DMS114 treated with DMSO at 0.1 percent for 48 hours (cell line): Measurements from ENCODE around the gene KRTAP9-8.
"Not testable (repeated sequence)": the region's sequence is repeated elsewhere in the genome, so short reads cannot be mapped to it uniquely, and the experiment has no call there.

ENCODE experiments used
- DNase-seq: peaks from one replicate; lab custom pipeline; 2025; ENCODE audit not compliant: unreplicated experiment; lab: John Stamatoyannopoulos, UW

Gene KRTAP9-8, protein sequence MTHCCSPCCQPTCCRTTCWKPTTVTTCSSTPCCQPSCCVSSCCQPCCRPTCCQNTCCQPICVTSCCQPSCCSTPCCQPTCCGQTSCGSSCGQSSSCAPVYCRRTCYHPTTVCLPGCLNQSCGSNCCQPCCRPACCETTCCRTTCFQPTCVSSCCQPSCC

GRCh38 chr17:41237949-41238437 lies at the start of gene KRTAP9-8:
TSS of gene KRTAP9-8 (plus strand) at chr17:41237999. CDS start at chr17:41238052, 53 bp downstream.
- not testable (repeated sequence) for DNase-seq

- not testable (repeated sequence) for DNase-seq
Observed at GRCh38 chr17:41189837-41190318, 47.9 kb upstream of the KRTAP9-8 start, which contains the start of gene KRTAP9-1. TSS of gene KRTAP9-1 (plus strand) at chr17:41189887. CDS start at chr17:41189887, 0 bp downstream.

DNA sequence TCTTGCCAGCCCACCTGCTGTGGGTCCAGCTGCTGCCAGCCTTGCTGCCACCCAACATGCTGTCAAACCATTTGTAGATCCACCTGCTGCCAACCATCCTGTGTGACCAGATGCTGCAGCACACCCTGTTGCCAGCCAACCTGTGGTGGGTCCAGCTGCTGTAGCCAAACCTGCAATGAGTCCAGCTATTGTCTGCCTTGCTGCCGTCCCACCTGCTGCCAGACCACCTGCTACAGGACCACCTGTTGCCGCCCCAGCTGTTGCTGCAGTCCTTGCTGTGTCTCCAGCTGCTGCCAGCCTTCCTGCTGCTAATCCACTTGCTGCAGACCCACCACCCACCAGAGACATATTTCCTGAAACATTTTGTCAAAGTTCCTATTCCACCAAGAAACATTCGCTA lies 47.5 kb upstream of the KRTAP9-8 start:
- DNase-seq, result no peak

DNA sequence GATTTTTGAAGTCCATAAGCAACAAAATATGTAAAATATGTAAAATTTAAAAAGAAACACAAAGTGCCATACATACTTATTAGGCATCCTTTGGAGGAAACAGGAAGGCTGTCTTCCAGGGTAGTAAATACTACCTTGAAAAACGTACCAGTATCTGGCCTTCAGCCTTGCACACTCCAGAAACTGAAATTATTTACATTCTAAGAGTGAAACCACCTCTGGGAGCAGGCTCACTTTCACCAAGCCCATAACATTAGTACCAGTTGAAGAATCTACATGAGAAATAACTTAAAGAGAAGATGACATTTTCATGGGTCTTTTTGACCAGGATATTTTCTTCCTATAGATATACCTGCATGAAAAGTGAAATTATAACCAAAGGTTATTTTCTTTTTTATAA lies 41.7 kb upstream of the KRTAP9-8 start:
- DNase-seq, result no peak

GRCh38 chr17:41199421-41200078 lies 38.2 kb upstream of the KRTAP9-8 start:
- no peak for DNase-seq

DNA sequence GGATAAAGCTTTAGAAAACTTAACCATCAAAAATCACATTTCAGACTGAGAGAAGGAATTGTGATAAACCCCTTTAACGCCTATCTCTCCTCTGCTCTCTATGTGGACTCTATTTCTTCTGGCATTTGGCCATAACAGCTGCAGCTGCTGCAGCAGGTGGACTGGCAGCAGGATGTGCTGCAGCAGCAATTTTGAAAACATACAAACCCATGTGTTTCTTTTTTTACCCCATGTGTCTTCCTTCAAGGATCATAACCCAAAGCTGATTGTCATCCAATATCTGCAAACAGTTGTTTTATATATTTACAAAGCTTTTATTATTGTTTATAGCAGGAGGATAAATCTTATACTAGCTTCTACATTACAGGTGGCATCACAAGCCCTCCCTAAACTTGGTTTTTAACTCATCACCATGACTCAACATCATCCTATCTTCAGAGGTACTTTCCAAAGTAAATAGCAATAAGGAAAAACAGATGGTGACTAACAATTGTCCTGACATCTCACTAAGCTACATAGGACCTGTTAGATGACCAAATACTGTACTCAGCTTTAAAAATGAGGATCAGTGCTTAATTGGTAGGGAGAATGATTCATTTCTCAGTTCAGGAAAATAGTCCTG lies 25.8 kb upstream of the KRTAP9-8 start:
- no peak for DNase-seq

GRCh38 chr17:41212524-41213169 lies 25.2 kb upstream of the KRTAP9-8 start:
- DNase-seq, result no peak

- DNase-seq, result no peak
Observed at GRCh38 chr17:41215681-41216080, 22.1 kb upstream of the KRTAP9-8 start.

DNA sequence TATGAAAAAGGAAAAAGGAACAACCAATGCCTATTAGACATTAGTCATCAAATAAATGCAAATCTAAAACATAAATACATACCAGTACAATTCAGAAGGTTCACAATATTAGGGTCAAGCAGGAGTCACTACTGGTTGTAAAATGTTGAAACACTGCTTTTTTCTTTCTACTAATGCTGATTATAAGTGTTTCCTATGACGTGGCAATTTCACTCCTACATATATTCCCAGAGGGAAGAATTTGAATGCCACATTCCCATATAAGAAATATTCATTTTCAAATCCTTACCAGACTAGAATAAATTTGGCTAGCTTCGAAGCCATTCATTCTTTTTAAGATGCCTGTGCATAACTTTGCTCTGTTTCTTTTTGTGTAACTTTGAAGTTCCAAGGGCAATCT lies 14.0 kb upstream of the KRTAP9-8 start:
- no peak for DNase-seq

DNA sequence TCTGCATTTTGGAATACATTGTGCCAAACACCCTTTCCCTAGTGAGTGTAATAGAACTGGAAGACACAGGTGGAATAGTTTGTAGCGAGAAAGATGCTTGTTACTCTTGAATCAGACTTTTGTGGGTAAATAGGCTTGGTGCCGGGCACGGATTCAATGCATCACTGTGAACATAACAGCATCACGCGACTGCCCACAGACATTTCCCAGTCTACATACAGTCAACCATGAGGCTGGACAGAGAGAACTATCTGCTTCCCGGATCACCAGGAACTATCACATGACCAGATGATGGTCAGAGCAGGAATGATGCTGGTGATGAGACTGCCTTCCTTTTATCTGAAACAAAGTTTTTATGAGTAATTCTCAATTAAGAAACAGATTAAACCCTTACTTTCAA lies 11.7 kb upstream of the KRTAP9-8 start:
- no peak for DNase-seq

DNA sequence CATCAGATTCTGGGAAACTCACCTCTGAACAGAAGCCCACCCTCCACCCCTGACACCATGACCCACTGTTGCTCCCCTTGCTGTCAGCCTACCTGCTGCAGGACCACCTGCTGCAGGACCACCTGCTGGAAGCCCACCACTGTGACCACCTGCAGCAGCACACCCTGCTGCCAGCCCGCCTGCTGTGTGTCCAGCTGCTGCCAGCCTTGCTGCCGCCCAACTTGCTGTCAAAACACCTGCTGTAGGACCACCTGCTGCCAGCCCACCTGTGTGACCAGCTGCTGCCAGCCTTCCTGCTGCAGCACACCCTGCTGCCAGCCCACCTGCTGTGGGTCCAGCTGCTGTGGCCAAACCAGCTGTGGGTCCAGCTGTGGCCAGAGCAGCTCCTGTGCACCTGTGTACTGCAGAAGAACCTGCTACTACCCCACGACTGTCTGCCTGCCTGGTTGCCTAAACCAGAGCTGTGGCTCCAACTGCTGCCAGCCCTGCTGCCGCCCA lies 11.2 kb upstream of the KRTAP9-8 start, which contains the start of gene KRTAP9-2:
KRTAP9-2 (plus strand) TSS at position 51 of the 498 bp plus-strand sequence; CDS start at position 58, 7 bp downstream.
- not testable (repeated sequence) for DNase-seq

DNA sequence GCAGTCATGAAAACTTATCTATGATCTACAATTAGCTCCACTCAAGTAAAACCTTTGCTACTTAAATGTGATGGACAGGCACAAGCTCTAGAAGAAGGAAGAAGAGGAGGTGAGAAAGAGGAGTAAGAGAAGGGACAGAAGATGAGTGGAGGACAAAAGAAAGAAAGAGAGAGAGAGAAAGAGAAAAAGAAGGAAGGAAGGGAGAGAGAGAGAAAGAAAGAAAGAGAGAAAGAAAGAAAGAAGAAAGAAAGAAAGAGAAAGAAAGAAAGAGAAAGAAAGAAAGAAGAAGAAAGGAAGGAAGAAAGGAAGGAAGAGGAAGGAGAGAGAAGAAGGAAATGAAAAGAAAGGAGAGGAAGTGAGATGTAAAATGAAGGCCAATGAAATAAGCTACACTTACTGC lies 7.7 kb upstream of the KRTAP9-8 start:
- no peak for DNase-seq

GRCh38 chr17:41231731-41232130 lies 6.1 kb upstream of the KRTAP9-8 start:
- DNase-seq, result no peak

- not testable (repeated sequence) for DNase-seq
Observed at GRCh38 chr17:41232399-41233105, 5.2 kb upstream of the KRTAP9-8 start, which contains the start of gene KRTAP9-3. TSS of gene KRTAP9-3 (plus strand) at chr17:41232449. CDS start at chr17:41232502, 53 bp downstream.

GRCh38 chr17:41237116-41237515 lies 683 bp upstream of the KRTAP9-8 start:
- not testable (repeated sequence) for DNase-seq

- not testable (repeated sequence) for DNase-seq
Observed at GRCh38 chr17:41246995-41247787, 9.4 kb downstream of the KRTAP9-8 start.

DNA sequence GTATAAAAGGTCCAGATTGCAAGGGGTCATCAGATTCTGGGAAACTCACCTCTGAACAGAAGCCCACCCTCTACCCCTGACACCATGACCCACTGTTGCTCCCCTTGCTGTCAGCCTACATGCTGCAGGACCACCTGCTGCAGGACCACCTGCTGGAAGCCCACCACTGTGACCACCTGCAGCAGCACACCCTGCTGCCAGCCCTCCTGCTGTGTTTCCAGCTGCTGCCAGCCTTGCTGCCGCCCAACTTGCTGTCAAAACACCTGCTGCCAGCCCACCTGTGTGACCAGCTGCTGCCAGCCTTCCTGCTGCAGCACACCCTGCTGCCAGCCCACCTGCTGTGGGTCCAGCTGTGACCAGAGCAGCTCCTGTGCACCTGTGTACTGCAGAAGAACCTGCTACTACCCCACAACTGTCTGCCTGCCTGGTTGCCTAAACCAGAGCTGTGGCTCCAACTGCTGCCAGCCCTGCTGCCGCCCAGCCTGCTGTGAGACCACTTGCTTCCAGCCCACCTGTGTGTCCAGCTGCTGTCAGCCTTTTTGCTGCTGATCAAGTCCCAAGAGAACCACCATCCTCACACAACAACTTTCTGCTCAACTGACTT lies 11.9 kb downstream of the KRTAP9-8 start, which contains the start of gene KRTAP9-4:
KRTAP9-4 (plus strand) TSS at position 51 of the 604 bp plus-strand sequence; CDS start at position 85, 34 bp downstream.
- DNase-seq, result not testable (repeated sequence)

- no peak for DNase-seq
Observed at GRCh38 chr17:41251261-41251660, 13.5 kb downstream of the KRTAP9-8 start.

GRCh38 chr17:41254861-41255260 lies 17.1 kb downstream of the KRTAP9-8 start:
- no peak for DNase-seq
